HEK293 (cell line): ENCODE data around the gene ZSCAN5B.

ENCODE experiments used
- ATF2 ChIP-seq: fragments of 450-650 bp; formaldehyde crosslinking; IDR thresholded peaks from 2 replicates; pipeline ENCODE4 v1.5.1; 2016; ENCODE audit warnings: missing biosample characterization, missing genetic modification characterization, low read depth
- IKZF3 ChIP-seq: fragments of 450-650 bp; IDR thresholded peaks from 2 replicates; pipeline ENCODE4 v1.5.0; 2018; ENCODE audit warnings: missing biosample characterization, mild to moderate bottlenecking, missing genetic modification characterization, moderate library complexity
- MZF1 ChIP-seq: fragments of 450-650 bp; formaldehyde crosslinking; IDR thresholded peaks from 2 replicates; pipeline ENCODE4 v1.5.1; 2017; ENCODE audit warnings: missing biosample characterization, missing genetic modification characterization, borderline replicate concordance
- PATZ1 ChIP-seq: fragments of 450-650 bp; formaldehyde crosslinking; IDR thresholded peaks from 2 replicates; pipeline ENCODE4 v1.5.1; 2016; ENCODE audit warnings: missing biosample characterization, missing genetic modification characterization
- TSHZ1 ChIP-seq: fragments of 450-650 bp; formaldehyde crosslinking; IDR thresholded peaks from 2 replicates; pipeline ENCODE4 v1.5.1; 2016; ENCODE audit warnings: missing biosample characterization, missing genetic modification characterization, borderline replicate concordance
- YY1 ChIP-seq: fragments of 450-650 bp; formaldehyde crosslinking; IDR thresholded peaks from 2 replicates; pipeline ENCODE4 v1.5.1; 2018; ENCODE audit warnings: missing biosample characterization, missing genetic modification characterization
- ZBTB1 ChIP-seq: fragments of 450-650 bp; formaldehyde crosslinking; IDR thresholded peaks from 2 replicates; pipeline ENCODE4 v1.5.1; 2016; ENCODE audit warnings: missing biosample characterization, missing genetic modification characterization
- ZBTB21 ChIP-seq: fragments of 450-650 bp; formaldehyde crosslinking; IDR thresholded peaks from 2 replicates; pipeline ENCODE4 v1.5.1; 2017; ENCODE audit warnings: missing biosample characterization, missing genetic modification characterization
- ZBTB44 ChIP-seq: fragments of 450-650 bp; IDR thresholded peaks from 2 replicates; pipeline ENCODE4 v1.5.1; 2018; ENCODE audit warnings: missing biosample characterization, mild to moderate bottlenecking, missing genetic modification characterization
- ZBTB7A ChIP-seq: fragments of 450-650 bp; formaldehyde crosslinking; IDR thresholded peaks from 2 replicates; pipeline ENCODE4 v1.5.1; 2016; ENCODE audit warnings: low read depth, missing biosample characterization, missing genetic modification characterization
- ZBTB8A ChIP-seq: fragments of 450-650 bp; formaldehyde crosslinking; IDR thresholded peaks from 2 replicates; pipeline ENCODE4 v1.5.1; 2016; ENCODE audit warnings: missing biosample characterization, missing genetic modification characterization
- ZEB2 ChIP-seq: fragments of 450-650 bp; formaldehyde crosslinking; IDR thresholded peaks from 2 replicates; pipeline ENCODE4 v1.5.1; 2016; ENCODE audit warnings: missing biosample characterization, missing genetic modification characterization
- ZNF155 ChIP-seq: fragments of 450-650 bp; formaldehyde crosslinking; IDR thresholded peaks from 2 replicates; pipeline ENCODE4 v1.5.1; 2016; ENCODE audit warnings: missing biosample characterization, missing genetic modification characterization
- ZNF16 ChIP-seq: fragments of 450-650 bp; formaldehyde crosslinking; IDR thresholded peaks from 2 replicates; pipeline ENCODE4 v1.5.1; 2016; ENCODE audit warnings: low read depth, missing biosample characterization, missing genetic modification characterization
- ZNF26 ChIP-seq: fragments of 450-650 bp; formaldehyde crosslinking; IDR thresholded peaks from 2 replicates; pipeline ENCODE4 v1.5.1; 2016; ENCODE audit warnings: missing biosample characterization, missing genetic modification characterization
- ZNF266 ChIP-seq: fragments of 450-650 bp; formaldehyde crosslinking; IDR thresholded peaks from 2 replicates; pipeline ENCODE4 v1.5.1; 2016; ENCODE audit warnings: missing biosample characterization, missing genetic modification characterization, low read depth
- ZNF324 ChIP-seq: fragments of 450-650 bp; formaldehyde crosslinking; IDR thresholded peaks from 2 replicates; pipeline ENCODE4 v1.5.1; 2016; ENCODE audit warnings: missing biosample characterization, missing genetic modification characterization
- ZNF391 ChIP-seq: fragments of 450-650 bp; formaldehyde crosslinking; IDR thresholded peaks from 2 replicates; pipeline ENCODE4 v1.5.1; 2016; ENCODE audit warnings: low read depth, missing biosample characterization, missing genetic modification characterization, borderline replicate concordance
- ZNF518A ChIP-seq: fragments of 450-650 bp; formaldehyde crosslinking; conservative IDR thresholded peaks from 2 replicates; pipeline ENCODE4 v1.5.1; 2016; ENCODE audit warnings: low read depth, missing biosample characterization, missing genetic modification characterization
- ZNF701 ChIP-seq: fragments of 450-650 bp; formaldehyde crosslinking; IDR thresholded peaks from 2 replicates; pipeline ENCODE4 v1.5.1; 2016; ENCODE audit warnings: missing biosample characterization, missing genetic modification characterization
- ZNF768 ChIP-seq: fragments of 450-650 bp; formaldehyde crosslinking; IDR thresholded peaks from 2 replicates; pipeline ENCODE4 v1.5.1; 2018; ENCODE audit warnings: missing biosample characterization, mild to moderate bottlenecking, missing genetic modification characterization
- ZSCAN16 ChIP-seq: fragments of 450-650 bp; formaldehyde crosslinking; IDR thresholded peaks from 2 replicates; pipeline ENCODE4 v1.5.1; 2016; ENCODE audit warnings: missing biosample characterization, missing genetic modification characterization

ZSCAN5B gene

GRCh38 chr19:56140583-56141416, 56.8 kb downstream of the ZSCAN5B start, which contains the start of gene ZNF444 (continued):
- TF ChIP-seq ZNF391 (no peak), ZNF518A (peak; percentile 55; the same call in 1 of the 2 replicates), YY1 (tag by site-specific recombination) (peak; percentile 61), ZBTB21 (tag by site-specific recombination) (no peak), ZNF324 (tag by site-specific recombination) (peak; percentile 50; the same call in 1 of the 2 replicates), ZBTB44 (tag by site-specific recombination) (no peak), ZNF16 (no peak), ZSCAN16 (no peak), ZBTB1 (no peak), ZNF26 (no peak), ZBTB7A (tag by site-specific recombination) (no peak), ZNF768 (no peak), ZBTB8A (tag by site-specific recombination) (peak; percentile 57), IKZF3 (tag by site-specific recombination) (no peak), PATZ1 (tag by site-specific recombination) (peak; percentile 79; the same call in 1 of the 2 replicates), ATF2 (tag by site-specific recombination) (no peak), ZNF155 (tag by site-specific recombination) (no peak), ZNF266 (tag by site-specific recombination) (no peak), ZNF701 (no peak), TSHZ1 (tag by site-specific recombination) (no peak), MZF1 (tag by site-specific recombination) (no peak), ZEB2 (tag by site-specific recombination) (no peak)
